IMR-90 (cell line): Measurements from ENCODE around the gene GRIFIN. TPM values are rescaled to one million over a fixed set of nuclear protein-coding genes. Genes with fewer than 3 reads are reported as not detected.

Source experiments
- ATAC-seq: fragments of 200-7000 bp; cut with Tn5 transposase; 2 replicates; pipeline ENCODE4 v1.9.1; 2020; ENCODE audit warnings: low read depth, mild to moderate bottlenecking, moderate library complexity
- BruUV-seq: library from RNA; stranded (reverse); fragments of 400-500 nt; replicated peaks from 2 replicates; lab custom pipeline; 2021; lab: Mats Ljungman, UMichigan
- CTCF ChIA-PET: fragments of 300-600 bp; formaldehyde crosslinking; extraction: SDS; loops from one replicate; lab custom pipeline; 2021; ENCODE audit warnings: antibody characterized with exemption; lab: Yijun Ruan, JAX
- POLR2A ChIA-PET: fragments of 300-600 bp; sonication (Branson Sonifier 250); formaldehyde crosslinking; loops from one replicate; lab custom pipeline; 2022; ENCODE audit warnings: antibody characterized with exemption; ENCODE audit not compliant: unreplicated experiment; lab: Charles Lee
- DNase-seq: peaks from one replicate; pipeline ENCODE4 v3.0.0; 2013
- H2AFZ ChIP-seq: replicated peaks from 2 replicates; pipeline ENCODE3; 2013; ENCODE audit warnings: low read length, mild to moderate bottlenecking; ENCODE audit not compliant: poor library complexity
- H2AK5ac ChIP-seq: 2 replicates; pipeline ENCODE4 v1.6.1; 2013; ENCODE audit warnings: low read depth, low read length, inconsistent platforms
- H2AK9ac ChIP-seq: replicated peaks from 2 replicates; pipeline ENCODE3; 2013; ENCODE audit warnings: mild to moderate bottlenecking, low read depth, low read length, moderate library complexity; ENCODE audit not compliant: poor library complexity
- H2BK120ac ChIP-seq: 2 replicates; pipeline ENCODE4 v1.6.1; 2013; ENCODE audit warnings: low read depth, low read length, inconsistent platforms
- H2BK15ac ChIP-seq: 3 replicates; pipeline ENCODE4 v1.6.1; 2013; ENCODE audit warnings: low read depth, low read length, inconsistent platforms
- H2BK20ac ChIP-seq: 2 replicates; pipeline ENCODE4 v1.6.1; 2013; ENCODE audit warnings: low read depth, mild to moderate bottlenecking, inconsistent platforms, low read length, moderate library complexity
- H2BK5ac ChIP-seq: 2 replicates; pipeline ENCODE4 v1.6.1; 2013; ENCODE audit warnings: mild to moderate bottlenecking, low read depth, low read length, inconsistent platforms; ENCODE audit not compliant: poor library complexity, severe bottlenecking
- H3K14ac ChIP-seq: replicated peaks from 2 replicates; pipeline ENCODE4 v1.6.1; 2013; ENCODE audit warnings: low read depth, low read length, inconsistent platforms
- H3K18ac ChIP-seq: 2 replicates; pipeline ENCODE4 v1.6.1; 2013; ENCODE audit warnings: low read depth, low read length, control low read depth
- H3K23ac ChIP-seq: 2 replicates; pipeline ENCODE4 v1.6.1; 2013; ENCODE audit warnings: low read depth, low read length, inconsistent platforms
- H3K27ac ChIP-seq: 2 replicates; pipeline ENCODE4 v1.5.1; 2013; ENCODE audit warnings: mild to moderate bottlenecking, control low read depth, low read length; ENCODE audit not compliant: insufficient read depth
- H3K27me3 ChIP-seq: 2 replicates; pipeline ENCODE4 v1.6.1; 2013; ENCODE audit warnings: low read length; ENCODE audit not compliant: control insufficient read depth, insufficient read depth
- H3K36me3 ChIP-seq: 2 replicates; pipeline ENCODE4 v1.6.1; 2013; ENCODE audit warnings: low read length, mixed read lengths; ENCODE audit not compliant: control insufficient read depth, insufficient read depth
- H3K4ac ChIP-seq: 2 replicates; pipeline ENCODE4 v1.6.1; 2013; ENCODE audit warnings: low read depth, low read length, inconsistent platforms
- H3K4me1 ChIP-seq: 2 replicates; pipeline ENCODE4 v1.6.1; 2013; ENCODE audit warnings: low read length, mixed read lengths; ENCODE audit not compliant: control insufficient read depth, insufficient read depth
- H3K4me2 ChIP-seq: 2 replicates; pipeline ENCODE4 v1.6.1; 2013; ENCODE audit warnings: low read depth, mild to moderate bottlenecking, control low read depth, low read length, moderate library complexity
- H3K4me3 ChIP-seq: 2 replicates; pipeline ENCODE4 v1.5.1; 2013; ENCODE audit warnings: low read depth, mild to moderate bottlenecking, control low read depth, low read length, moderate library complexity; ENCODE audit not compliant: insufficient read depth
- H3K56ac ChIP-seq: 2 replicates; pipeline ENCODE4 v1.6.1; 2013; ENCODE audit warnings: low read length, inconsistent platforms; ENCODE audit not compliant: insufficient read depth; ENCODE audit errors: extremely low read depth
- H3K79me1 ChIP-seq, 2 experiments: 2 replicates each; pipeline ENCODE4 v1.6.1; 2013; ENCODE audit warnings: low read length in 2 of 2, inconsistent platforms in 1 of 2, low read depth in 1 of 2
- H3K9ac ChIP-seq: 2 replicates; pipeline ENCODE4 v1.6.1; 2013; ENCODE audit warnings: low read depth, low read length, control low read depth
- H3K9me1 ChIP-seq: 2 replicates; pipeline ENCODE4 v1.6.1; 2013; ENCODE audit warnings: low read length, inconsistent platforms; ENCODE audit not compliant: insufficient read depth
- H3K9me3 ChIP-seq: 2 replicates; pipeline ENCODE4 v1.6.1; 2013; ENCODE audit warnings: low read length; ENCODE audit not compliant: control insufficient read depth, insufficient read depth
- H4K20me1 ChIP-seq: 2 replicates; pipeline ENCODE4 v1.6.1; 2013; ENCODE audit warnings: low read length, inconsistent platforms; ENCODE audit not compliant: insufficient read depth
- H4K5ac ChIP-seq: 2 replicates; pipeline ENCODE4 v1.6.1; 2013; ENCODE audit warnings: mild to moderate bottlenecking, low read depth, low read length, control low read depth
- H4K8ac ChIP-seq, 2 experiments: 2 replicates each; pipeline ENCODE4 v1.6.1; 2013; ENCODE audit warnings: low read depth in 2 of 2, low read length in 2 of 2, control low read depth in 1 of 2, inconsistent platforms in 1 of 2
- H4K91ac ChIP-seq: 2 replicates; pipeline ENCODE4 v1.6.1; 2013; ENCODE audit warnings: low read depth, low read length, inconsistent platforms; ENCODE audit not compliant: insufficient read depth
- FOS ChIP-seq: fragments of 150-350 bp; IDR thresholded peaks from 2 replicates; pipeline ENCODE4 v1.6.1; 2016; ENCODE audit warnings: low read depth, low read length
- MAFK ChIP-seq: IDR thresholded peaks from 2 replicates; pipeline ENCODE4 v1.6.1; 2012; ENCODE audit warnings: low read depth, low read length, improper control_type of control experiment
- MXI1 ChIP-seq: IDR thresholded peaks from 2 replicates; pipeline ENCODE4 v1.6.1; 2012; ENCODE audit warnings: low read depth, mild to moderate bottlenecking, low read length, moderate library complexity, borderline replicate concordance
- NFE2L2 ChIP-seq: fragments of 150-350 bp; IDR thresholded peaks from 2 replicates; pipeline ENCODE4 v1.6.1; 2016; ENCODE audit warnings: low read depth, mild to moderate bottlenecking, low read length
- POLR2A ChIP-seq: IDR thresholded peaks from 2 replicates; pipeline ENCODE4 v1.6.1; 2012; ENCODE audit warnings: mild to moderate bottlenecking, low read depth, low read length
- RCOR1 ChIP-seq: IDR thresholded peaks from 2 replicates; pipeline ENCODE4 v1.6.1; 2012; ENCODE audit warnings: mild to moderate bottlenecking, low read length, improper control_type of control experiment; ENCODE audit not compliant: insufficient replicate concordance
- SMC3 ChIP-seq: fragments of 150-350 bp; IDR thresholded peaks from 2 replicates; pipeline ENCODE4 v1.6.1; 2016; ENCODE audit warnings: low read depth, mild to moderate bottlenecking, antibody characterized with exemption, low read length, moderate library complexity
- WGBS, 2 experiments: methylation state at CpG; one replicate each; pipeline versions ENCODE4 v1.1.5 to v1.1.7; 2013; ENCODE audit warnings: missing lambda C conversion rate in 2 of 2; ENCODE audit not compliant: insufficient read length in 1 of 2; ENCODE audit errors: extremely low coverage in 2 of 2; 5-methylcytosine and 5-hydroxymethylcytosine counted together
- dilution Hi-C: fragments of 300-500 bp; cut with HindIII; formaldehyde crosslinking; loops from one replicate; pipeline ENCODE4 v1.14.3; 2018; ENCODE audit warnings: low sequenced_read_pairs; ENCODE audit not compliant: unreplicated experiment
- in situ Hi-C: fragments of 300-500 bp; cut with MboI; formaldehyde crosslinking; loops from 3 replicates; pipeline ENCODE4 v1.14.3; 2019; ENCODE audit warnings: low sequenced_read_pairs, inconsistent platforms, mixed read lengths
- intact Hi-C: fragments of 100-400 bp; cut with micrococcal nuclease; formaldehyde crosslinking; loops from 2 replicates; pipeline ENCODE4 v1.10.0; 2022
- polyA plus RNA-seq, 3 experiments: library from polyadenylated mRNA; depleted of rRNA; stranded (reverse); fragments of >200 nt; gene quantifications; 2 replicates each; pipeline ENCODE4 v1.2.3, GENCODE V29; 2012; ENCODE audit warnings: low replicate concordance in 1 of 3
- total RNA-seq: library from RNA; depleted of rRNA; stranded (reverse); fragments of >200 nt; gene quantifications from 2 replicates; pipeline ENCODE4 v1.2.3, GENCODE V29; 2012
- TF ChIP-seq, protein P1 (sequence below): conservative IDR thresholded peaks from 2 replicates; pipeline ENCODE4 v1.5.1; 2012; ENCODE audit warnings: mild to moderate bottlenecking, low read depth, low read length, improper control_type of control experiment

The GRIFIN gene
- total and polyA plus RNA-seq, 2 of the 4 experiments (the other 2 are of a cell fraction) = not detected

- ChIA-PET POLR2A (no interaction called here), CTCF (no interaction called here)
- no peak overlapping the region for H2AFZ ChIP-seq
- no peak overlapping the region for H4K8ac ChIP-seq
- no peaks in the 10 kb centered on the region for H4K20me1 ChIP-seq
- no peak overlapping the region for H3K27ac ChIP-seq
- no peak overlapping the region for H2AK9ac ChIP-seq
- no peak overlapping the region for H2AK5ac ChIP-seq
- H3K4ac ChIP-seq = no peak overlapping the region
- no peak overlapping the region for H3K4me2 ChIP-seq
- no peaks in the 10 kb centered on the region for H3K36me3 ChIP-seq
- intact Hi-C loops (no loop called here), dilution Hi-C loops (no loop called here), in situ Hi-C loops (no loop called here)
- H3K9ac ChIP-seq = no peak overlapping the region
- no peak overlapping the region for H3K18ac ChIP-seq
- H3K4me1 ChIP-seq = peaks cover 7% of the 10 kb centered on the region
- WGBS, 2 experiments = no CpG with 5 or more reads among the region's 13 CpGs
- H2BK15ac ChIP-seq = no peak overlapping the region
- no peak overlapping the region for H4K91ac ChIP-seq
- DNase-seq = no peak
- H3K56ac ChIP-seq = no peak overlapping the region
- H3K14ac ChIP-seq = no peak overlapping the region
- H2BK120ac ChIP-seq = no peak overlapping the region
- peaks cover 3% of the 10 kb centered on the region; the same call in 1 of the 2 replicates for H3K27me3 ChIP-seq
- no peaks in the 10 kb centered on the region for H3K79me1 ChIP-seq
- H3K23ac ChIP-seq = no peak overlapping the region
- no peak overlapping the region for H2BK20ac ChIP-seq
- no peak overlapping the region for H2BK5ac ChIP-seq
- H4K5ac ChIP-seq = no peak overlapping the region
- ATAC-seq = no peak
- 0 out of 2 replicates have a peak, but pooled peaks cover 4% of the 10 kb centered on the region for H3K9me1 ChIP-seq
- TF ChIP-seq SMC3 (no peak), MAFK (no peak), FOS (no peak), RCOR1 (no peak), MXI1 (no peak), POLR2A (no peak), NFE2L2 (no peak)
- TF ChIP-seq, protein P1, sequence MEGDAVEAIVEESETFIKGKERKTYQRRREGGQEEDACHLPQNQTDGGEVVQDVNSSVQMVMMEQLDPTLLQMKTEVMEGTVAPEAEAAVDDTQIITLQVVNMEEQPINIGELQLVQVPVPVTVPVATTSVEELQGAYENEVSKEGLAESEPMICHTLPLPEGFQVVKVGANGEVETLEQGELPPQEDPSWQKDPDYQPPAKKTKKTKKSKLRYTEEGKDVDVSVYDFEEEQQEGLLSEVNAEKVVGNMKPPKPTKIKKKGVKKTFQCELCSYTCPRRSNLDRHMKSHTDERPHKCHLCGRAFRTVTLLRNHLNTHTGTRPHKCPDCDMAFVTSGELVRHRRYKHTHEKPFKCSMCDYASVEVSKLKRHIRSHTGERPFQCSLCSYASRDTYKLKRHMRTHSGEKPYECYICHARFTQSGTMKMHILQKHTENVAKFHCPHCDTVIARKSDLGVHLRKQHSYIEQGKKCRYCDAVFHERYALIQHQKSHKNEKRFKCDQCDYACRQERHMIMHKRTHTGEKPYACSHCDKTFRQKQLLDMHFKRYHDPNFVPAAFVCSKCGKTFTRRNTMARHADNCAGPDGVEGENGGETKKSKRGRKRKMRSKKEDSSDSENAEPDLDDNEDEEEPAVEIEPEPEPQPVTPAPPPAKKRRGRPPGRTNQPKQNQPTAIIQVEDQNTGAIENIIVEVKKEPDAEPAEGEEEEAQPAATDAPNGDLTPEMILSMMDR = no peak
- BruUV-seq = no TSS peak
- H3K9me3 ChIP-seq = no peaks in the 10 kb centered on the region
- H3K4me3 ChIP-seq = no peak overlapping the region
Measured at GRCh38 chr7:2490181-2490651, 14.0 kb upstream of the GRIFIN start.
